Occipital lobe (tissue), 2 donors: ENCODE data around the gene SLC23A1. TPM values are rescaled to one million over a fixed set of nuclear protein-coding genes. Genes with fewer than 3 reads are reported as not detected.
"Not testable (repeated sequence)": the region's sequence is repeated elsewhere in the genome, so short reads cannot be mapped to it uniquely, and the experiment has no call there.

Experiments
- DNase-seq: peaks from one replicate; lab custom pipeline; 2025; lab: John Stamatoyannopoulos, UW
- total RNA-seq: library from RNA; depleted of rRNA; stranded (reverse); fragments of >200 nt; gene quantifications from one replicate; pipeline ENCODE4 v1.2.3, GENCODE V29; 2014

Gene SLC23A1
- total RNA-seq, 1 donor from 2014 or later: not detected

- no peak for DNase-seq
Measured at GRCh38 chr5:139371482-139372435, 11.3 kb downstream of the SLC23A1 start.

GRCh38 chr5:139369181-139369580, 13.9 kb downstream of the SLC23A1 start:
- DNase-seq: no peak

GRCh38 chr5:139368613-139369012, 14.5 kb downstream of the SLC23A1 start:
- no peak for DNase-seq

- no peak for DNase-seq
Measured at GRCh38 chr5:139364466-139364865, 18.6 kb downstream of the SLC23A1 start.

- no peak for DNase-seq
Measured at GRCh38 chr5:139363937-139364336, 19.2 kb downstream of the SLC23A1 start.

GRCh38 chr5:139361835-139362429, 21.2 kb downstream of the SLC23A1 start:
- DNase-seq: no peak

- no peak for DNase-seq
Measured at GRCh38 chr5:139360384-139360783, 22.7 kb downstream of the SLC23A1 start.

GRCh38 chr5:139358064-139358463, 25.0 kb downstream of the SLC23A1 start:
- DNase-seq: no peak

- DNase-seq: not testable (repeated sequence)
Measured at GRCh38 chr5:139355900-139356299, 27.2 kb downstream of the SLC23A1 start.

- DNase-seq: no peak
Measured at GRCh38 chr5:139354186-139354585, 28.9 kb downstream of the SLC23A1 start.

- not testable (repeated sequence) for DNase-seq
Measured at GRCh38 chr5:139347863-139348262, 35.2 kb downstream of the SLC23A1 start.

- not testable (repeated sequence) for DNase-seq
Measured at GRCh38 chr5:139345442-139345841, 37.7 kb downstream of the SLC23A1 start.

- DNase-seq: no peak
Measured at GRCh38 chr5:139344177-139344576, 38.9 kb downstream of the SLC23A1 start.

GRCh38 chr5:139343476-139343875, 39.6 kb downstream of the SLC23A1 start:
- DNase-seq: no peak

GRCh38 chr5:139342423-139342723, 40.7 kb downstream of the SLC23A1 start:
- DNase-seq: no peak

GRCh38 chr5:139341689-139342422, 41.2 kb downstream of the SLC23A1 start, which contains the start of gene PAIP2:
Gene PAIP2, plus strand, starts transcription at chr5:139341854. Its CDS starts 21,931 bp downstream, at chr5:139363785.
- DNase-seq: peak; percentile 91

GRCh38 chr5:139341187-139341688, 41.9 kb downstream of the SLC23A1 start:
- no peak for DNase-seq

GRCh38 chr5:139340051-139340450, 43.0 kb downstream of the SLC23A1 start:
- no peak for DNase-seq

GRCh38 chr5:139335811-139336210, 47.3 kb downstream of the SLC23A1 start:
- no peak for DNase-seq
